SH-SY5Y (cell line): Measurements from ENCODE around the gene DDX56.

ENCODE experiments used
- GATA2 ChIP-seq: IDR thresholded peaks from 2 replicates; pipeline ENCODE4 v1.6.1; 2011; ENCODE audit warnings: mild to moderate bottlenecking, low read depth, low read length
- GATA3 ChIP-seq: IDR thresholded peaks from 2 replicates; pipeline ENCODE4 v1.6.1; 2011; ENCODE audit warnings: low read depth, mild to moderate bottlenecking, low read length, moderate library complexity

Gene DDX56, protein sequence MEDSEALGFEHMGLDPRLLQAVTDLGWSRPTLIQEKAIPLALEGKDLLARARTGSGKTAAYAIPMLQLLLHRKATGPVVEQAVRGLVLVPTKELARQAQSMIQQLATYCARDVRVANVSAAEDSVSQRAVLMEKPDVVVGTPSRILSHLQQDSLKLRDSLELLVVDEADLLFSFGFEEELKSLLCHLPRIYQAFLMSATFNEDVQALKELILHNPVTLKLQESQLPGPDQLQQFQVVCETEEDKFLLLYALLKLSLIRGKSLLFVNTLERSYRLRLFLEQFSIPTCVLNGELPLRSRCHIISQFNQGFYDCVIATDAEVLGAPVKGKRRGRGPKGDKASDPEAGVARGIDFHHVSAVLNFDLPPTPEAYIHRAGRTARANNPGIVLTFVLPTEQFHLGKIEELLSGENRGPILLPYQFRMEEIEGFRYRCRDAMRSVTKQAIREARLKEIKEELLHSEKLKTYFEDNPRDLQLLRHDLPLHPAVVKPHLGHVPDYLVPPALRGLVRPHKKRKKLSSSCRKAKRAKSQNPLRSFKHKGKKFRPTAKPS

GRCh38 chr7:44573464-44574286, at the start of gene DDX56:
DDX56 (minus strand) TSS chr7:44573908; CDS start chr7:44573895, 13 bp downstream.
- TF ChIP-seq GATA2, result no peak

- TF ChIP-seq GATA2 (no peak), GATA3 (no peak)
These were observed 48.8 kb upstream of the DDX56 start for GRCh38 chr7:44622342-44623151.

DNA sequence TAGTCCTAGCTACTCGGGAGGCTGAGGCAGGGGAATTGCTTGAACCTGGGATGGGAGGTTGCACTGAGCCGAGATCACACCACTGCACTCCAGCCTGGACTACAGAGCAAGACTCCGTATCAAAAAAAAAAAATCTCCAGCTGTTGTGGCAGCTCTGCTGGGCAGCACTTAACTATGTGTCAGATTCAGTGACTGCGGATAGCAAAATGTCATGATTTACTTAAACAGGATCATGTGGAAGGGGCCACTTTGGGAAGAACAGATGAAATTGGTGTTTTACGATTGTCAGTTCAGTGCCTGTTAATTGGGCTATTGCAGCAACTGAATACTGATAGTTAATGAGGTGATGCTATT, 48.0 kb upstream of the DDX56 start:
- no peak for TF ChIP-seq GATA3
- no peak for TF ChIP-seq GATA2

- TF ChIP-seq GATA3, result no peak
- TF ChIP-seq GATA2, result no peak
These were observed 47.5 kb upstream of the DDX56 start for GRCh38 chr7:44621034-44621749.

DNA sequence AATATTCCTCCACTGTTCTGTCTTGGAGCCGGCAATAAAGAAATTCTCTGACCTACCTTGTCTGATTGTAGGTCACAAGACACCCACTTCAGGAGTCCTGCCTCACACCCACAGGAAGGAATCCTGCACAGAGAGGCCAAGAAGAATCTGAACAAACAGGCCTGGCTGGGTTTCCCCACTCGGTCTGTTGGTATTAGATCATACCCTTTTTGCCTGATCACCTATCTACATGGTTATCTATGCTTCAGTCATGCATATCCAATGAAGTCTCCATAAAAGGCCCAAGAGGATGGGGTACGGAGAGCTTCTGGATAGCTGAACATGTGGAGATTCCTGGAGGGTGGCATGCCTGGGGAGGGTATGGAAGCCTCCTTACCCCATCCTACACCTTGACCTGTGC, 45.0 kb upstream of the DDX56 start:
- no peak for TF ChIP-seq GATA3
- no peak for TF ChIP-seq GATA2

DNA sequence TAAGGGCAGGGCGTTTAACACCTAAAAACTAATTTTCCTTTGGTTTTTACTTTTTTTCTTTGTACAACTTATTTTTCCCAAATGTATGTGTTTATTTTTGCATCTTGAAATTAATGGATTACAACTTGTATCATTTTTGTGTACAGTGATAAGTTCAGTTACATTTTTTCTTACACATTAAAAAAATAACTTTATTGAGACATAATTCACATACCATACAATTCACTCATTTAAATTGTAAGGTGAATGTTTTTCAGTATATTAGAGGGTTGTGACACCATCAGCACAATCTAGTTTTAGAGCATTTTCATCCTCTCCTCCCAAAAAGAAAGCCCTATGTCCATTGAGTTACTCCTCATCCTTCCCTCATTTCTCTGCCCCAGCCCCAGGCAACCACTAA, 44.3 kb upstream of the DDX56 start:
- no peak for TF ChIP-seq GATA3
- no peak for TF ChIP-seq GATA2

DNA sequence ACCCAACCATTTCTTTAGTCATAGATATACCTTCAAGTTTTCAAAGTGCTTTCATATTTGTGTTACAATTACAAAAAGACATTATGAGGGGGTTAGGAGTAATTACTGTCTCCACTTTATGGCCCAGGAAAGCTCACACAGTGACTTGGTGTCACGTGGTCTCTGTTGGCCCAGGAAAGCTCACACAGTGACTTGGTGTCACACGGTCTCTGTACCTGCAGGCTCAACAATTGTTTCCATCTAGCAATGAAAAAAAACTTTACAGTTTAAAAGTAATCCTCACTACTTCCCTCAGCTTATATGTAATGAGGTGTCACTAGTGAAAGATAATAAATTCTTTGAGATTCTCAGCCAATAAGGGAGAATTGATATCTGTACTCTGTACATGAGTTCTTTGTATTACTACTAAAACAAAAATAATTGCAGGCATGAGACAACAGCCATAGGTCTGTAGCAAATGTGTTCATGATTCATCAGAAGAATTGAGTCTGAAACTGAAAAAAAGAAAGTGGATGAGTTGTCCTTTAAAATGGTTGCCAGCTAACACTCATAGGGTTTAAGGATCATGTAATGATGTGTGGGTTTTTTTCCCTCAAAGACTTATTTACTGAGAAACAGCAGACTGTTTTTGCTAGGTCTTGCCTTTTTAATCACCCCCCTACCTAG, 43.6 kb upstream of the DDX56 start:
- TF ChIP-seq GATA3 (no peak), GATA2 (no peak)

DNA sequence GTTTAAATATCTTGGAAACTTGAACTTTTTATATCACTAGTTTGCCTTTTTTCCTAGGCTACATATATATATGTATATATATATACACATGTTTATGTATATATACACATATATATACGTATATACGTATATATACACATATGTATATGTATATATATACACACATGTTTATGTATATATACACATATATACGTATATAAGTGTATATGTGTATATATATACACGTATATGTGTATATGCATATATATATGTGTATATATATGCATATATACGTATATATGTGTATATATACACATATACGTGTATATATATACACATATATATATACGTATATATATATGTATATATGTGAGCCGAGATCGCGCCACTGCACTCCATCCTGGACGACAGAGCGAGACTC, 42.8 kb upstream of the DDX56 start:
- TF ChIP-seq GATA2, result no peak
- TF ChIP-seq GATA3, result no peak

GRCh38 chr7:44615793-44616192, 42.1 kb upstream of the DDX56 start:
- no peak for TF ChIP-seq GATA2
- no peak for TF ChIP-seq GATA3

GRCh38 chr7:44615149-44615611, 41.5 kb upstream of the DDX56 start:
- TF ChIP-seq GATA2, result no peak

GRCh38 chr7:44609829-44610228, 36.1 kb upstream of the DDX56 start:
- TF ChIP-seq GATA2 (no peak), GATA3 (no peak)

DNA sequence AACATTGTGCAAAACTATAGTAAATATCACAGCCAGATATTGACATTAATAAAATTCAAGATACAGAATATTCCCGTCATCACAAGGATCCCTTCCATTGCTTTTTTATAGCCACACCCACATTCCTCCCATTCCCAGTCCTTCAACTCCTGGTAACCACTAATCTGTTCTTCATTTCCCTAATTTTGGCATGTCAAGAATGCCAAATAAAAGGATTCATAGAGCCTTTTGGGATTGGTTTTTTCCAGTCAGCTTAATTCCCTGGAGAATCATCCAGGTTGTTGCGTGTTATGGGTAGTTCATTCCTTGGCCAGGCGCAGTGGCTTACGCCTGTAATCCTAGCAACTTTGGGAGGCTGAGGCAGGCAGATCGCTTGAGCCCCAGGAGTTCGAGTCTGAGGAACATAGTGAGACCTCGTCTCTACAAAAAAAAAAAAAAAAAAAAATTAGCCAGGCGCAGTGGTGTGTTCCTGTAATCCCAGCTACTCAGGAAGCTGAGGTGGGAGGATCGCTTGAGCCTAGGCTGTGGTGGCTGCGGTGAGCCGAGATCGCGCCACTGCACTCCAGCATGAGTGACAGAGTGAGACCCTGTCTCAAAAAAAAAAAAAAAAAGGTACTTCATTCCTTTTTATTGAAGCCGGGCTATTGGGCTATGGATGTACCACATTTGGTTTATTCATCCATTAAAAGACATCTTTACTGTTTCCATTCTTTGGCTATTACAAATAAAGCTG, 35.4 kb upstream of the DDX56 start:
- TF ChIP-seq GATA3 (no peak), GATA2 (no peak)
